ENCODE data around the gene METTL23. TPM values are rescaled to one million over a fixed set of nuclear protein-coding genes. Genes with fewer than 3 reads are reported as not detected.

METTL23 gene
- total and polyA plus RNA-seq, 4 donors, result 23.1 to 43.1 (median 36.1) TPM

DNA sequence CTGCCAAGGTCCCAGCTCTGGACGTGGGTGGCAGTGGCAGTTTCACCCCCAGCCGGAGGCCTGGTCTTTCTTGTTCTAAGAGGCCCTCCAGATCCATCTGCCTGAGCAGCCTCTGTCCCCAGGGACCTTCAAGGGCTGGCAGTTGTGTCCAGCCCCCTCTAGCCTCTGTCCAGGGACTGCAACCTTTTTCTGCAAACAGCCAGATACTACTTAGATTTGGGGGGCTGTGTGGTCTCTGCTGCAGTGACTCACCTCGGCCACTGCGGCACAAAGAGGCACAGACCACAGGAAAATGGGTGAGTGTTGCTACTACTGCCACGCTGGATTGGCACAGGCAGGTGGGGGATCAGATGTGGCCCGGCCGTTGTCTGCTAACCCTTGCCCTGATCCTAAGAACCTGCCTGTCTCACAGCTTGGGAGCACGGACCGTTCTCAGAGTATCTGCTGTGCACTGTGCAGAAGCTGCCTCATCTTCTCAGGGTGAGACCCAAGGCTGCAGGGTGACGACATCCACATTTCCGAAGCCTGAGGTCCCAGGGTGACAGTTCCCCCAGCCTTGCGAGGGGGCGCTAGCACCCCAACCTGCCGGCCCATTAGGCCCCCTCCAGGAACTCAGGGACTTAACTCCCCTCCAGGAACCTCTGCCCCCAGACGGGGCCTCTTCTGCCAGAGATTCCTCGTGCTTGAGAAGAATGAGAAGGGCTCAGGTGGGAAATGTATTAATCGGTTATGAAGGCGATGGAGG lies 43.5 kb upstream of the METTL23 start:
- DNase-seq, result no peak
- Histone ChIP-seq H3K4me3 (no peak overlapping the region), H3K36me3 (ENCODE audit: control insufficient read depth in 4 of 4, insufficient read depth in 4 of 4, low read length in 4 of 4) (peaks cover 0 to 43% (median 3%) of the 10 kb centered on the region in 4 donors), H3K9me3 (ENCODE audit: control insufficient read depth in 4 of 4, insufficient read depth in 3 of 4, low read length in 3 of 4) (no peaks in the 10 kb centered on the region), H3K27me3 (ENCODE audit: control insufficient read depth in 3 of 3, insufficient read depth in 3 of 3, low read length in 2 of 3) (no peaks in the 10 kb centered on the region), H3K27ac (ENCODE audit: low read depth in 1 of 2, low read length in 1 of 2) (no peak overlapping the region), H3K4me1 (ENCODE audit: control insufficient read depth in 5 of 5, insufficient read depth in 5 of 5, low read length in 5 of 5) (peaks cover 0 to 19% (median 11%) of the 10 kb centered on the region in 5 donors), H3K9ac (ENCODE audit: insufficient read depth in 1 of 2, low read length in 2 of 2) (no peak overlapping the region)
- 80 to 81% methylated on average over 18 of the region's 18 CpGs for WGBS, 2 donors
- no peak for ATAC-seq (ENCODE audit: insufficient read depth, low FRiP score)
- TF ChIP-seq, protein P1, sequence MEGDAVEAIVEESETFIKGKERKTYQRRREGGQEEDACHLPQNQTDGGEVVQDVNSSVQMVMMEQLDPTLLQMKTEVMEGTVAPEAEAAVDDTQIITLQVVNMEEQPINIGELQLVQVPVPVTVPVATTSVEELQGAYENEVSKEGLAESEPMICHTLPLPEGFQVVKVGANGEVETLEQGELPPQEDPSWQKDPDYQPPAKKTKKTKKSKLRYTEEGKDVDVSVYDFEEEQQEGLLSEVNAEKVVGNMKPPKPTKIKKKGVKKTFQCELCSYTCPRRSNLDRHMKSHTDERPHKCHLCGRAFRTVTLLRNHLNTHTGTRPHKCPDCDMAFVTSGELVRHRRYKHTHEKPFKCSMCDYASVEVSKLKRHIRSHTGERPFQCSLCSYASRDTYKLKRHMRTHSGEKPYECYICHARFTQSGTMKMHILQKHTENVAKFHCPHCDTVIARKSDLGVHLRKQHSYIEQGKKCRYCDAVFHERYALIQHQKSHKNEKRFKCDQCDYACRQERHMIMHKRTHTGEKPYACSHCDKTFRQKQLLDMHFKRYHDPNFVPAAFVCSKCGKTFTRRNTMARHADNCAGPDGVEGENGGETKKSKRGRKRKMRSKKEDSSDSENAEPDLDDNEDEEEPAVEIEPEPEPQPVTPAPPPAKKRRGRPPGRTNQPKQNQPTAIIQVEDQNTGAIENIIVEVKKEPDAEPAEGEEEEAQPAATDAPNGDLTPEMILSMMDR (IDR thresholded peaks at IDR 0.05; ENCODE audit: control extremely low read depth, extremely low read depth), result no peak

DNA sequence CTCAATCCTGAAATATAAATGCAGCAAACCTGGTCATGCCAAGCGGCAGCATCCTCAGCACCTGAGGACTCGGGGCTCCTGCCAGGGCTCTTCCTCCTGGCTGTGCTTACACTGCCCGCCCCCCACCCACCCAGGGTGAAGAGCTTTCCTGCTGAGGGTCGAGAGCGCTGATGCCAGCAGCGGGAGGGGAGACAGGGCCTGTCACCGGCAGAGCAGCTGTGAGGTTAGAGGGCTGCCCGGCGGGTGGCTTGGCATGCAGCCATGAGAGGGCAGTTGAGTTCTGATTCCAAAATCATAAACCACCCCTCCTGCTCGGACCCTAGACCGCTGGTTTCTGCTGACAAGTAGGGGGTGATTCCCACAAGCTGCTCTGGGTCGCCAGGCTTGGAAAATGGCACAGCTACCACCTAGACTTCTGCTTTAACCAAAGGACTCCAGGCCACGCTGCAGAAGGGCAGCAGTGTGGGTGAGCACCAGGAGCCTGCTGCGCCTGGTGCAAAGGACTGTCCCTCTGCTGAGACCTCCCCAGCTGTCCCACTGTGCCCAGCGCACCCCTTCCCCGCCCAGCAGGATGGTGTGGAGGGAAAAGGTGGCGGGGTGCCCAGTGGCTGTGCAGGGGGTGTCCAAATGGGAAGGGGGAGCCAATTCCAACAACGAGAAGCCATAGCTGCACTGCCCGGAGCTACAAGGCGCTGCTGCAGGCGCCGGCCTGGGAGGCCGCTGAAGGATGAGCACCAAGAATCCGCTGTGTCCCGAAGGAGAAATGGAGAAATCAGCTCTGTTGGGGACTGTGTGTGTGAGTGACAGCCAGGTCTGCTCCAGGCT lies 42.5 kb upstream of the METTL23 start:
- no peak overlapping the region for H3K27ac ChIP-seq (ENCODE audit: low read depth in 1 of 2, low read length in 1 of 2)
- no peaks in the 10 kb centered on the region for H3K9me3 ChIP-seq (ENCODE audit: control insufficient read depth in 4 of 4, insufficient read depth in 3 of 4, low read length in 3 of 4)
- TF ChIP-seq, protein P1 (IDR thresholded peaks at IDR 0.05; ENCODE audit: control extremely low read depth, extremely low read depth), result no peak
- H3K9ac ChIP-seq (ENCODE audit: insufficient read depth in 1 of 2, low read length in 2 of 2), result no peak overlapping the region
- no peak for ATAC-seq (ENCODE audit: insufficient read depth, low FRiP score)
- no peak for DNase-seq
- no peaks in the 10 kb centered on the region for H3K27me3 ChIP-seq (ENCODE audit: control insufficient read depth in 3 of 3, insufficient read depth in 3 of 3, low read length in 2 of 3)
- H3K4me1 ChIP-seq (ENCODE audit: control insufficient read depth in 5 of 5, insufficient read depth in 5 of 5, low read length in 5 of 5), result peaks cover 0 to 29% (median 17%) of the 10 kb centered on the region in 5 donors
- H3K36me3 ChIP-seq (ENCODE audit: control insufficient read depth in 4 of 4, insufficient read depth in 4 of 4, low read length in 4 of 4), result peaks cover 0 to 43% (median 3%) of the 10 kb centered on the region in 4 donors
- H3K4me3 ChIP-seq, result no peak overlapping the region
- 73 to 84% methylated on average over 24 to 25 of the region's 25 CpGs for whole genome bisulfite sequencing, 2 donors

DNA sequence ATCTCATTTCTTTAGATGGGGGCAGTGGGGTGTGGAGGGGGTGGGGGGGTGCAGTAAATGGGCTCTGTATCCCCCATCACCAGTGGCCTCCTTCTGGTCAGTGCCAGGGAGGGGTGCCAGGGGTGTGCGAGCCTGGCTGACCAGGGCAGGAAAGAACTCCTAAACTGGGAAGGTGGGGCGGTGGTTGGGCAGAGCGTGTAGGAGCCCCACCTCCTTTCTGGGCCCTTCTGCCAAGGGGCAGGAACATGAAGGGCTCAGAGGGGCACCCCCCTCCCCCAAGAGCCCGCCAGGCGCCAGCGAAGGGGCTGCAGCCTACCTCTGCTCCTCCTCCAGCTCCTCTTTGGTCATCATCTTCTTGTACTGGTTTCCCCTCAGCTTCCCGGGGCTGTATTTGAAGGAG lies 41.9 kb upstream of the METTL23 start:
- no peak for DNase-seq
- H3K9ac ChIP-seq (ENCODE audit: insufficient read depth in 1 of 2, low read length in 2 of 2), result no peak overlapping the region
- TF ChIP-seq, protein P1 (IDR thresholded peaks at IDR 0.05; ENCODE audit: control extremely low read depth, extremely low read depth), result no peak
- ATAC-seq (ENCODE audit: insufficient read depth, low FRiP score), result no peak
- H3K9me3 ChIP-seq (ENCODE audit: control insufficient read depth in 4 of 4, insufficient read depth in 3 of 4, low read length in 3 of 4), result no peaks in the 10 kb centered on the region
- H3K4me1 ChIP-seq (ENCODE audit: control insufficient read depth in 5 of 5, insufficient read depth in 5 of 5, low read length in 5 of 5), result peaks cover 0 to 35% (median 17%) of the 10 kb centered on the region in 5 donors
- no peak overlapping the region for H3K4me3 ChIP-seq
- H3K27ac ChIP-seq (ENCODE audit: low read depth in 1 of 2, low read length in 1 of 2), result no peak overlapping the region
- peaks cover 0 to 43% (median 2%) of the 10 kb centered on the region in 4 donors for H3K36me3 ChIP-seq (ENCODE audit: control insufficient read depth in 4 of 4, insufficient read depth in 4 of 4, low read length in 4 of 4)
- H3K27me3 ChIP-seq (ENCODE audit: control insufficient read depth in 3 of 3, insufficient read depth in 3 of 3, low read length in 2 of 3), result no peaks in the 10 kb centered on the region
- 84 to 88% methylated on average over 7 of the region's 7 CpGs for WGBS, 2 donors
